T47D (cell line): ENCODE data around the gene WDR86.

ENCODE experiments used
- DNase-seq, 2 experiments: peaks; one replicate each; pipeline versions ENCODE4 v3.0.0 to v3.0.0-alpha.2; 2011 to 2012; ENCODE audit warnings: low read depth in 1 of 2, low spot score in 1 of 2
- JUND ChIP-seq: IDR thresholded peaks from 2 replicates; pipeline ENCODE4 v1.6.1; 2012; ENCODE audit warnings: low read depth
- in situ Hi-C: cut with HindIII; loops from 2 replicates; pipeline ENCODE4 v1.10.0; 2016; ENCODE audit warnings: low sequenced_read_pairs, low pct_unique_long_range_greater_than_20kb

The WDR86 gene

GRCh38 chr7:151395036-151395367, 14.8 kb downstream of the WDR86 start:
- TF ChIP-seq JUND = no peak
- no peak for DNase-seq
- in situ Hi-C loops = no loop called here

GRCh38 chr7:151394076-151395035, 15.5 kb downstream of the WDR86 start:
- no peak for DNase-seq
- no peak for TF ChIP-seq JUND
- in situ Hi-C loops = no loop called here

- no peak for DNase-seq
- no peak for TF ChIP-seq JUND
- in situ Hi-C loops = no loop called here
These were observed 16.5 kb downstream of the WDR86 start for GRCh38 chr7:151393031-151393977.

DNA sequence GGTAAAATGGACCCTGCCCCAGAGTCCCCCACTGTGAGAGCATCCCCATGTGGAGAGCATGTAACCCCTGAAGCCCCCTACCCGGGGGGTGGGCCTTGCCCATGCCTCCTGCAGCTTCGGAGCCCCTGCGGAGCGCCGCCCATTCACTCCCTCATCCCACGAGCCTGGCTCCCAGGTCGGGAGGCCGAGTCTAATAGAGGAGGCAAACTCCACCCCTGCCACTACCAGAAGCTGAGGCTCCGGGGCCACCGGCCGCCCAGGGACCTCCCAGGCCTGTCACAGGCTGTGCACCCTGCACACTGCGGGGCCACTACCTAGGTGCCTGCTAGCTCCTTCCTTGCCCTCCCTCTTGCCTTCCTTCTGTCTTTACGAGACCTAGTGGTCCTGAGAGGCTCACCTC, 17.4 kb downstream of the WDR86 start:
- TF ChIP-seq JUND = no peak
- in situ Hi-C loops = no loop called here

GRCh38 chr7:151392002-151392401, 17.8 kb downstream of the WDR86 start:
- DNase-seq = no peak
- TF ChIP-seq JUND = no peak
- in situ Hi-C loops = no loop called here

More for the DNA sequence above, 17.4 kb downstream of the WDR86 start:
- DNase-seq = no peak

GRCh38 chr7:151391358-151391730, 18.5 kb downstream of the WDR86 start:
- in situ Hi-C loops = no loop called here
- TF ChIP-seq JUND = no peak
- no peak for DNase-seq

DNA sequence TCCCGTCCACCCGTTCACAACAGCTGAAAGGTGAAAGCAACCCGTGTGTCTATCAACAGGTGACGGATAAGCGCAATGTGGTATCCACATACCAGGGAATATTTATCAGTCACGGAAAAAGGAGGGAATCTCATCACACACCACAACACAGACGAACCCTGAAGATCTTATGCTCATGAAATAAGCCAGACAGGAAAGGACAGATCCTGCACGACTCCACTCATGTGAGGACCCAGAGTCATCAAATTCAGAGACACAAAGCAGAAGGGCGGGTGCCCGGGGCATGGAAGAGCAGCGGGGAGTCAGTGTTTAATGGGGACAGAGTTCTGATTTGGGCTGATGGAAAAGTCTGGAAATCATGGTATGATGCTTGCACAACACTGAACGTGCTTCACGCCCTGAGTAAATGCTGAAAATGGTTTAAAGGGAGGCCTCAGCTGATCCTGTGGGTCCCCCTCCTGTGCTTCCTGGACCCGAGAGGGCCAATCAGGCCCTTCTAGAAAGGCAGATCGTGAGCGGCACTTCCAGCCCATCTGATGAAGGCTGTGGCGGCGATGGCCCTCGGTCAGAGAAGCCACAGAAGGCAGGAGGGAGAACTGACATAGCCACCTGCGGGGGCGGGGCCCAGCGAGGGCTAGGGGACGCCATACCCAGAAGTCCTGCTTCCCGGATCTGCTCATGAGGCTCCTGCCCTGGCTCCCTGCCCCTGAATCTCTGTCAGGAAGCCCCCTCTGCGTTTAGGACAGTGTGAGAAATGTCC, 19.1 kb downstream of the WDR86 start:
- no peak for TF ChIP-seq JUND
- in situ Hi-C loops = no loop called here

GRCh38 chr7:151389768-151390597, 19.9 kb downstream of the WDR86 start:
- no peak for TF ChIP-seq JUND
- no peak for DNase-seq
- in situ Hi-C loops = no loop called here

More for the DNA sequence above, 19.1 kb downstream of the WDR86 start:
- no peak for DNase-seq

DNA sequence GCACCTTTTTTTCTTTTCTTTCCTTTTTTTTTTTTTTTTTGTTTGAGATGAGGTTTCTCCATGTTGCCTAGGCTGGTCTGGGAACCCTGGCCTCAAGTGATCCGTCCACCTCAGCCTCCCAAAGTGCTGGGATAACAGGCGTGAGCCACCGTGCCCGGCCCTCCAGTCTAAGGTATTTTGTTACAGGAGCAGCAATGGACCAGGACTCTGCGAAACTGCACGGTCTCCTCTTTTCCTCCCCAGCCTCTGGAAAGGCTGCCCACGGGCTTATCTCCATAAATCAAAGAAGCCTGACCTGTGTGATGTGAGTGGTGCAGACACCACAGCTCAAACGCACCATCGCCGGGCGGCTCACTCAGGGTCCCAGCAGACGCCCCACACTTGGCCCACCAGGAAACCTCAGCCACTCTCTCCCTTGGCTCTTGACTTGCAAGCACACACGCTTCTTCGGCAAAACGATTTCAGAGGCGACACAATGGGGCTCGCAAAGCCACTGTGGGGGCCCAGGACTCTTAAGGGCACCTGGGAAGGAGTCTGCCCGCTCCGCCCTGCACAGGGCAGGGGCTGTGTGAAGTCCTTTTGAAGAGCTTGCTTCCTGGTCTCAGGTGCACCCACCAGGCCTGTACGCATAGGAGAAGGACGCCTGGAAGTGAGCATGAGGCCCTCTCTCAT, 20.6 kb downstream of the WDR86 start:
- DNase-seq = no peak
- TF ChIP-seq JUND = no peak

GRCh38 chr7:151388430-151388829, 21.4 kb downstream of the WDR86 start:
- no peak for DNase-seq
- in situ Hi-C loops = no loop called here

More for the DNA sequence above, 20.6 kb downstream of the WDR86 start:
- in situ Hi-C loops = no loop called here

GRCh38 chr7:151388007-151388297, 21.9 kb downstream of the WDR86 start:
- TF ChIP-seq JUND = no peak
- in situ Hi-C loops = no loop called here
- DNase-seq = no peak

More at GRCh38 chr7:151388430-151388829, 21.4 kb downstream of the WDR86 start:
- no peak for TF ChIP-seq JUND
